Activated CD4-positive, CD25-positive, alpha-beta regulatory T cell treated with anti-CD3 and anti-CD28 coated beads, Interleukin-2, amount 50 U/mL, for 24 hours (primary cell): ENCODE data around the gene HPS1.
A peak's percentile ranks its signal among the peaks of the same experiment; 100 is the strongest.

Experiments used
- ATAC-seq, 2 donors: fragments of 150-1000 bp; cut with Tn5 transposase; one replicate each; pipeline ENCODE4 v1.10.0; 2021; ENCODE audit warnings: mild to moderate bottlenecking in 1 of 2, moderate library complexity in 1 of 2

The HPS1 gene

DNA sequence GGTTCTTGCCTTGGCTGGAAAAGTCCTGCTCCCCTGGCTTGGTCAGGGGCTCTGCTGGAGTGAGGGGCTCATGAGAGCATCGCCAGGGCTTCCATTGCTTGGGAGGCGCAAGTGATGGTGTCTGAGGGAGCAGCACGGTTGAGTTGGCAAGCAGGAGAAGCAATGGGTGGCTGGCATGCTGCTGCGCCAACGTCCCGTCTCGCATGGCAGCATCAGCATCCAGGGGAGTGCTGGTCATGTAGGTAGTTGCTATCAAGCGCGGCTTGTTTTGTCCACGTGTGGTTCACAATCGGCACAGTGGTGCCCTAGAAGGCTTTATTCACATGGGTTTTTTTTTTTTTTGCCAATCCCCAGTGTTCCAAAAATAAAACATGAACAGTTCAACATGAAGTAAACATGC, 35.6 kb downstream of the HPS1 start:
- ATAC-seq = no peak

GRCh38 chr10:98410759-98411158, 36.0 kb downstream of the HPS1 start:
- no peak for ATAC-seq

- no peak for ATAC-seq
Measured at GRCh38 chr10:98410135-98410743, 36.5 kb downstream of the HPS1 start.

DNA sequence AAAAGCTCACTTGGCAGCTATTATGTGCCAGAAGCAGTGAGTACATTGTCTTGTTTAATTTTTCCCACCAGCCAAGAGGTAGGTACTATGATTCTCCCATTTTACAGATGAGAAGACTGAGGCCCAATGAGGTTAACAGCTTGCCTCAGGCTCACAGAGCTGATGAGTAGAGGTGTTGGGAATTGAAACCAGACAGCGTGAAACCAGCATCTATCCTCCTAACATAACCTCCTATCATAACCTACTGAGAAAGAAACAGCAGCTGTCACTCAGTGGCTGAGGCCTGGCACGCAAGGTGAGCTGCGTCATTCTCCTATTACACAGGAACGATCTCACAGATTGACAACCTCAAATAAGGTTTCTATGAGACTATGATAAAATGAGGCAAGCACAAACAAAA, 37.9 kb downstream of the HPS1 start:
- ATAC-seq = no peak

DNA sequence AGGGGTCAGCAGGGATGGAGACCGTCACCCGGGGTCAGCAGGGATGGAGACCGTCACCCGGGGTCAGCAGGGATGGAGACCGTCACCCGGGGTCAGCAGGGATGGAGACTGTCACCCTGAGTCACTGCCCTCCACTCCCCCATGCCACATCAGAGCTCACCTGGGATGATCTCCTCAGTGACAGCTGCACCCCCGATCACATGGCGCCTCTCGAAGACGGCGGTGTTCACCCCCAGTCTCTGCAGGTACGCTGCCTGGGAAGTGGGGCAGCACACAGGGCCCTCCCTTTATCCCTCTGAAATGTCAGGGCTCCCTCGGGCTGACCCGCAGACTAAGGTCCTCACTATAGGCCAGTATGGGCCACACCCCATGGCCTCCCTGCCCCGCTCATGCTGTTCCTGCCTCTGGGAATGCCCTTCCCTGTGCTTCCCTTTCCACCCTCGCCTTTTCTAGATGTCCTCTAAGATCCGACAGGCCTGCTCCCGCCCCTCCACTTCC, 38.9 kb downstream of the HPS1 start:
- ATAC-seq = no peak

DNA sequence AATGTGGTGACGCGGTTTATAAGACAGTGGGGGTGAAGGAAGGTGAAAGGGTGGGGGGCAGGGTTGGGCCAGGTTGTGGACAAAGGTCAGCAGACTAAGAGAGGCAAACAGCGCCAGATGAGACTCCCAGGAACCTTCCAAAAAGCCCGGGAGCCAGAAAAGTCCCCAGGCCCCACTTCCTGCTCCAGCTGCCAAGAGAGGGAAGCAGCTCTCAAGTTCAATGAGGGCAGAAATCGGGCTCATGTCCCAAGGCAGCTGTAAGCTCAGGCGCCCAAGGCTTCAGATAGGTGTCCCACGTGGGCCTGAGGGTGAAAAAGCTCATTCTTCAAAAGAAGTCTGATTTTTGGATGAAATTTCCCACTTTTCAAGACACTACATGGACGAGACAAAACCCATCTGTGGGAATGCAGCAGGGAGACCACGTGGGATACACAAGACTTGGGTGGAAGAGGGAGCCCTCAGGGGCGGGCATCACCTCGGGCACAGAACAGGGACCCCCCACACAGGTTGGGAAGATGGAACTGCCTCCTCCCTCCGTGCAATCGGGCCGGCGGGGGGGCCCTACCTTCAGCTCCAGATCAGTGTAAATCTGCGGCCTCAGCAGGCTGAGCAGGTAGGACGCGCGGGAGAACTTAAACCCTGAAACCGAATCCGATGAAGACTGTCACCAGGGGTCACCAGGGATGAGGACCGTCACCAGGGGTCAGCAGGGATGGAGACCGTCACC, 39.6 kb downstream of the HPS1 start:
- ATAC-seq = no peak

DNA sequence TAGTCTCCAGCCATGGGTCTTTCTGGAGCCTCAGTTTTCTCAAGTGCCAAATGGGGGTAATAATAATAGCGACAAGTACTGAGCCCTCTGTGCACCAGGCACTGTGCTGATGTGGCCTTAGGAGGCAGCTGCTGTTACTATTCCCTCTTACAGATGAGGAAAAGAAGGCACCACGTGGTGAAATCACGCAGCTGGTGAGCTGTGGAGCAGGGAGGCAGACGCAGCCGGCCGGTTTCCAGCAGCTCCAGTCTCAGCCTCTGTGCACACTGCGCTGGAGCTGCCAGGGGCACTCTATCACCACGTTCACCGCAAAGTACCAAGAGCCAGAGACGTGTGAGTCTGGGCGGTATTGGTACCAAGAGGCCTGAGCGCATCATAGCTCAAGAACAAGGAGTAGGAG, 41.3 kb downstream of the HPS1 start:
- ATAC-seq = no peak

DNA sequence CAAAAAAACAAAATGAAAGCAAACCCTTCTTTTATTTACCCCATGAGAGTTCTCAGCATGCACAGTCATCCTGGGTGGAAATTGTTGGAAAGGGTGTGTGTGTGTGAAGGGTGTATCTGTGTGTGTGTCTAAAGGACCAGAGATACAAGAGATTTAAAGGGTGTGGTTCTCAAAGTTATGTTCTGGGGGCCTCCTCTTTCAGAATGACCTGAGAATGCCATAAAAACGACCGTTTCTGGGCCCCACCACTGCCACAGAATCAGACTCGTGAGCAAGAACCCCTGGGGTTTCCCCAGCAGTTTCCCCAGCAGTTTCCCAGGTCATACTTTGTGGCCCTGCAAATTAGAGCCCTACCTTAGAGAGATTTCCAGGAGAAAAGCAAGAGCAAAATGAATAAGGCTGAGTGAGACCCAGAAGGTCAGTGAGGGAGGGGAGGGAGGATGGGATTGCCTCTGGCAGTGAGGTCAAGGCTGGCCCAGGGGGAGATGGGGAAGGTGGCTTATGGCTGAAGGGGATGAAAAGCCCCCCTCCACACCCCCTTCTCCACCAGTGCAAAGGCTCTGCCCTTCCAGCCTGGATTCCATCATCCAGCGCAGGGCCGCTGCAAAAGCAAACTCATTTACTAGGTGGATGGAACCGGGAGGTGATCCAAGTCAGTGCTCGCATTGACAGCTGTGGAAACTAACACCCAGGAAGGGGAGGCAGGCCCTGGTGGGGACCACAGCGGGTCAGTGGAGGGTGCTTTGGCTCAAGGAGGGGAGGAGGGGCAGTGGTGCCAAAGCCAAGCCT, 42.0 kb downstream of the HPS1 start:
- ATAC-seq = peak; percentile 42 to 61

GRCh38 chr10:98403812-98404504, 42.8 kb downstream of the HPS1 start:
- peak; percentile 30 to 51 for ATAC-seq

- ATAC-seq = no peak
Measured at GRCh38 chr10:98402931-98403718, 43.6 kb downstream of the HPS1 start.

- ATAC-seq = no peak
Measured at GRCh38 chr10:98402478-98402877, 44.3 kb downstream of the HPS1 start.

- peak in 1 of 2 donors; percentile 28 for ATAC-seq
Measured at GRCh38 chr10:98400482-98400881, 46.3 kb downstream of the HPS1 start.

GRCh38 chr10:98399784-98400183, 47.0 kb downstream of the HPS1 start:
- ATAC-seq = no peak

- ATAC-seq = no peak
Measured at GRCh38 chr10:98397089-98397600, 49.6 kb downstream of the HPS1 start.

- ATAC-seq = no peak
Measured at GRCh38 chr10:98396096-98397063, 50.4 kb downstream of the HPS1 start.

DNA sequence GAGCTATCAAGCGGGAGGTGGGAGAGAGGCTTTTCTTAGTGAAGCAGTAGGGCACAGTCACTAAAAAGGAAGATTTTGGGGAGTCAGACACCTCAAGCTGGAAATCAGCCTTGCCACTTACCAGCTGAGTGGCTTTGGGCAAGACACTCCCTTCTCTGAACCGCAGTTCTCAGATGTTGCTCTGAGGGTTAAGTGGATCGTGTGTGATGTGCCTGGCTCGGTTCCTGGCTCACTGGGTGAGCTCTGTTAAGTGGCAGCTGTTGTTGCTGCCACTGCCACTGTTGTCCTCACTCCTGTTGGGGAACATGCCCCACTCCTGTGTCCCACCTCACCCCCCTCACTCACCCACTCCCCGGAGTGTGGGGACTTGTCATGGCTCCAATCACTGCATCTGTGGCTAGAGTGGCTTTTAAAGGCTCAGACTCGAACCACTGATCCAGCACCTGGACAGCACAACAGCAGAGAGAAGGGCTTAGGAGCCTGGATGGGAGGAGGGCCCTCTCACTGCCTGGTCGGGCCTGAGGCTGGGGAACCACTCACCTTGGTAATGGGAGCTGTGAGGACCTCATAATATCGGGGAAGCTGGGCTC, 51.8 kb downstream of the HPS1 start:
- ATAC-seq = no peak

DNA sequence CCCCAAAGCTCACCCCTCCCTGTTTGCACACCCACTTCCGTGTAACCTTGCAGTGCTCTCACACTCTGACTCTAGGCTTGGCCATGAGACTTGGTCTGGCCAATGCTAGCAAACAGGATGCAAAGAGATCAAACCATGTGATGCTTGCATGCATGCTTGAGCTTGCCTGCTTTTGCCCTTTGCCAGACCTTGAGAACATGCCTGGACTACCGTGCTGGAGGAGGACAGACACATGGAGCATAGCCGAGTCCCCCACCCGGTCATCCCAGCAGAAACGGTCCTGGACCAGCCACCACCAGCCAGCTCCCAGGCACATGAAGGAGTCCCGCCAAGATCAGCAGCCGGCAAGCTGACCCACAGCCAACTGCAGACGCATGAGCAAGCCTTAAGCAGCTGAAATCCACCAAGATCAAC, 55.1 kb downstream of the HPS1 start:
- peak in 1 of 2 donors; percentile 41 for ATAC-seq

- no peak for ATAC-seq
Measured at GRCh38 chr10:98391065-98391464, 55.7 kb downstream of the HPS1 start.

GRCh38 chr10:98390406-98390805, 56.3 kb downstream of the HPS1 start:
- ATAC-seq = no peak

- ATAC-seq = no peak
Measured at GRCh38 chr10:98389398-98389797, 57.3 kb downstream of the HPS1 start.
